HEK293 (cell line): ENCODE measurements around the gene PAQR7.

Source experiments
- CTCF ChIA-PET: fragments of 350-600 bp; formaldehyde crosslinking; extraction: SDS; loops from one replicate; lab custom pipeline; 2021; ENCODE audit warnings: antibody characterized with exemption; lab: Yijun Ruan, JAX
- POLR2A ChIA-PET: fragments of 300-600 bp; formaldehyde crosslinking; extraction: SDS; loops from one replicate; lab custom pipeline; 2020; ENCODE audit warnings: antibody characterized with exemption, inconsistent platforms; lab: Yijun Ruan, JAX
- H3K27ac ChIP-seq: fragments of 200-500 bp; sonication (Bioruptor generic); 2 replicates; pipeline ENCODE4 v1.5.1; 2014; ENCODE audit warnings: low read depth, low read length, control low read depth, inconsistent platforms; ENCODE audit errors: extremely low read depth
- H3K36me3 ChIP-seq, 2 experiments: fragments of 200-500 bp in 1 of 2; sonication (Bioruptor generic) in 1 of 2; 1 replicate in 1 of 2; 2 replicates in 1 of 2; pipeline ENCODE4 v1.5.1; 2014 to 2017; ENCODE audit warnings: inconsistent platforms in 2 of 2, low read length in 2 of 2; ENCODE audit not compliant: control insufficient read depth in 2 of 2, insufficient read depth in 1 of 2
- H3K4me1 ChIP-seq: fragments of 200-500 bp; sonication (Bioruptor generic); 2 replicates; pipeline ENCODE4 v1.5.1; 2014; ENCODE audit warnings: mild to moderate bottlenecking, low read length, inconsistent platforms; ENCODE audit not compliant: control insufficient read depth, insufficient read depth
- H3K4me3 ChIP-seq: 2 replicates; pipeline ENCODE4 v1.5.1; 2011; ENCODE audit warnings: low read depth, mild to moderate bottlenecking, control low read depth, low read length, moderate library complexity
- H3K9me3 ChIP-seq: fragments of 200-500 bp; sonication (Bioruptor generic); 2 replicates; pipeline ENCODE4 v1.5.1; 2014; ENCODE audit warnings: low read depth, low read length, inconsistent platforms; ENCODE audit not compliant: control insufficient read depth, insufficient read depth
- REPIN1 ChIP-seq: fragments of 450-650 bp; formaldehyde crosslinking; IDR thresholded peaks from 2 replicates; pipeline ENCODE4 v1.5.1; 2017; ENCODE audit warnings: missing biosample characterization, missing genetic modification characterization, low read depth
- SCRT1 ChIP-seq: fragments of 450-650 bp; formaldehyde crosslinking; IDR thresholded peaks from 2 replicates; pipeline ENCODE4 v1.5.1; 2016; ENCODE audit warnings: missing biosample characterization, missing genetic modification characterization, borderline replicate concordance
- SP3 ChIP-seq: fragments of 450-650 bp; formaldehyde crosslinking; IDR thresholded peaks from 2 replicates; pipeline ENCODE4 v1.5.1; 2016; ENCODE audit warnings: missing biosample characterization, missing genetic modification characterization
- TRIM28 ChIP-seq: IDR thresholded peaks from 2 replicates; pipeline ENCODE4 v1.6.1; 2011; ENCODE audit warnings: low read length, control low read depth, borderline replicate concordance
- YY1 ChIP-seq: fragments of 450-650 bp; formaldehyde crosslinking; IDR thresholded peaks from 2 replicates; pipeline ENCODE4 v1.5.1; 2018; ENCODE audit warnings: missing biosample characterization, missing genetic modification characterization
- ZBTB8A ChIP-seq: fragments of 450-650 bp; formaldehyde crosslinking; IDR thresholded peaks from 2 replicates; pipeline ENCODE4 v1.5.1; 2016; ENCODE audit warnings: missing biosample characterization, missing genetic modification characterization
- ZFP37 ChIP-seq: fragments of 450-650 bp; formaldehyde crosslinking; IDR thresholded peaks from 2 replicates; pipeline ENCODE4 v1.5.1; 2016; ENCODE audit warnings: missing biosample characterization, missing genetic modification characterization
- ZNF175 ChIP-seq: fragments of 450-650 bp; formaldehyde crosslinking; IDR thresholded peaks from 2 replicates; pipeline ENCODE4 v1.5.1; 2016; ENCODE audit warnings: missing biosample characterization, missing genetic modification characterization
- ZNF548 ChIP-seq: fragments of 450-650 bp; formaldehyde crosslinking; IDR thresholded peaks from 2 replicates; pipeline ENCODE4 v1.5.1; 2016; ENCODE audit warnings: missing biosample characterization, missing genetic modification characterization
- ZNF596 ChIP-seq: fragments of 450-650 bp; IDR thresholded peaks from 2 replicates; pipeline ENCODE4 v1.5.0; 2018; ENCODE audit warnings: missing biosample characterization, mild to moderate bottlenecking, missing genetic modification characterization, moderate library complexity
- ZNF626 ChIP-seq: fragments of 450-650 bp; sonication (Bioruptor Pico); formaldehyde crosslinking; IDR thresholded peaks from 2 replicates; pipeline ENCODE4 v1.5.1; 2018; ENCODE audit warnings: missing biosample characterization, missing genetic modification characterization, inconsistent platforms
- ZNF785 ChIP-seq: fragments of 450-650 bp; formaldehyde crosslinking; IDR thresholded peaks from 2 replicates; pipeline ENCODE4 v1.5.1; 2016; ENCODE audit warnings: missing biosample characterization, missing genetic modification characterization
- TF ChIP-seq, protein P1 (sequence below): fragments of 450-650 bp; formaldehyde crosslinking; IDR thresholded peaks from 2 replicates; pipeline ENCODE4 v1.5.1; 2016; ENCODE audit warnings: missing biosample characterization, missing genetic modification characterization, low read depth
- TF ChIP-seq, protein P2 (sequence below): fragments of 450-650 bp; formaldehyde crosslinking; IDR thresholded peaks from 2 replicates; pipeline ENCODE4 v1.5.0; 2017; ENCODE audit warnings: missing biosample characterization, missing genetic modification characterization, borderline replicate concordance
- TF ChIP-seq, protein P3 (sequence below): fragments of 450-650 bp; formaldehyde crosslinking; IDR thresholded peaks from 2 replicates; pipeline ENCODE4 v1.5.1; 2016; ENCODE audit warnings: missing biosample characterization, missing genetic modification characterization, borderline replicate concordance
- TF ChIP-seq, protein P4 (sequence below): IDR thresholded peaks from 2 replicates; pipeline ENCODE4 v1.6.1; 2011; ENCODE audit warnings: mild to moderate bottlenecking, low read depth, low read length, borderline replicate concordance
- TF ChIP-seq, protein P5 (sequence below): fragments of 450-650 bp; formaldehyde crosslinking; IDR thresholded peaks from 2 replicates; pipeline ENCODE4 v1.5.1; 2016; ENCODE audit warnings: missing biosample characterization, missing genetic modification characterization
- TF ChIP-seq, protein P6 (sequence below): fragments of 450-650 bp; formaldehyde crosslinking; IDR thresholded peaks from 2 replicates; pipeline ENCODE4 v1.5.1; 2016; ENCODE audit warnings: missing biosample characterization, missing genetic modification characterization
- TF ChIP-seq, protein P7 (sequence below): fragments of 450-650 bp; formaldehyde crosslinking; IDR thresholded peaks from 2 replicates; pipeline ENCODE4 v1.5.1; 2016; ENCODE audit warnings: missing biosample characterization, missing genetic modification characterization

The PAQR7 gene

DNA sequence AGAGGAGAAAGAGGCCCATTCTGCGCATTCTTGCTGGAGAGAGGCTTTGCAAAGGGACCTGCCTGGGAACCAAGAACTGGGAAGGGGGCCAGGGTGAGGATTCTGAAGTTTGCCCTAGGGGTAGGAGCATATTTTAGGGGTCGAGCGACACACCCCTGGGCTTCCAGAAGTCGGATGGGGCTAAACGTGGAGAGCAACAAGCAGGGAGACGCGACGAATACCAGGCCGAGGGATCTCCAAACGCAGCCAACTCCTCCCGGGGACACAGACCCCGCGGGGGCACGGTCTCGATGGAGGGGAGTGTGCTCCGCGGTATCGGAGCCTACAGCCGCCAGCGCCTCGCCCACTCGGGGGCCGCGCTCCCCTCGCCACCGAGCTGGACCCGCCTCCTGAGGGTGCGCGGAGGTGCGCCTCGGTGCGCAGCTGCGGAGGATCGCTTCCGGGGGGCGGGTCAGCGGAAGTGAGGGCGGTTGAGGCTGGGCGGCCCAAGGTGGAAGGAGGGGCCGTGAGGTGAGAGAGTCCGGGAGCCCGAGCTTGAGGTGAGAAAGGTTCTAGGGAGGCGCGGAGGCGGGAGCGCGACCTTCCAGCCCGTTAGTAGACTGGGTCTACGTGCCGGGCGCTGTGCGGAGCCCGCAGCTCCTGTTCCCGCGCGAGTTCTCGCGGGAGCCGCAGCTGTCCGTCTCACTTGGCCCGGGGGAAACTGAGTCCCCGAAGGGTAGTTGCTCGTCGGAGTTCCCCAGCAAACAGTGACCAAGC, 55.8 kb downstream of the PAQR7 start, which contains the start of gene MTFR1L:
Gene MTFR1L, plus strand, starts transcription at position 464 of the 756 bp plus-strand sequence. CDS start 3,151 bp downstream, outside the sequence.
- POLR2A ChIA-PET = interaction anchor here (0.6 to 2.9 kb wide), 11 partner anchors 9 to 572 kb away, joined by 3 to 7 read pairs (median 4); partner anchors contain the start of genes PAFAH2, PAQR7 and RSRP1
- no peaks in the 10 kb centered on the region for H3K9me3 ChIP-seq
- peak within 1 kb of the TSS; percentile 82 for H3K4me3 ChIP-seq
- H3K36me3 ChIP-seq = peaks cover 0 to 46% of the 10 kb centered on the region in 2 experiments; a peak in 1 of 3 replicates
- CTCF ChIA-PET = interaction anchor here (0.5 to 1.5 kb wide), 3 partner anchors 22 to 177 kb away, joined by 4 to 5 read pairs (median 4); no protein-coding TSS in a partner anchor
- peaks cover 6% of the 10 kb centered on the region; the same call in 1 of the 2 replicates for H3K4me1 ChIP-seq
- H3K27ac ChIP-seq = peak within 1 kb of the TSS; percentile 60
- TF ChIP-seq REPIN1 (tag by site-specific recombination) = no peak
- no peak for TF ChIP-seq ZNF175
- TF ChIP-seq, protein P1, sequence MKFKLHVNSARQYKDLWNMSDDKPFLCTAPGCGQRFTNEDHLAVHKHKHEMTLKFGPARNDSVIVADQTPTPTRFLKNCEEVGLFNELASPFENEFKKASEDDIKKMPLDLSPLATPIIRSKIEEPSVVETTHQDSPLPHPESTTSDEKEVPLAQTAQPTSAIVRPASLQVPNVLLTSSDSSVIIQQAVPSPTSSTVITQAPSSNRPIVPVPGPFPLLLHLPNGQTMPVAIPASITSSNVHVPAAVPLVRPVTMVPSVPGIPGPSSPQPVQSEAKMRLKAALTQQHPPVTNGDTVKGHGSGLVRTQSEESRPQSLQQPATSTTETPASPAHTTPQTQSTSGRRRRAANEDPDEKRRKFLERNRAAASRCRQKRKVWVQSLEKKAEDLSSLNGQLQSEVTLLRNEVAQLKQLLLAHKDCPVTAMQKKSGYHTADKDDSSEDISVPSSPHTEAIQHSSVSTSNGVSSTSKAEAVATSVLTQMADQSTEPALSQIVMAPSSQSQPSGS (tag by site-specific recombination) = no peak
- TF ChIP-seq YY1 (tag by site-specific recombination) = no peak; the same call in 1 of the 2 replicates
- TF ChIP-seq ZNF548 (tag by site-specific recombination) = no peak; the same call in 1 of the 2 replicates
- TF ChIP-seq, protein P2, sequence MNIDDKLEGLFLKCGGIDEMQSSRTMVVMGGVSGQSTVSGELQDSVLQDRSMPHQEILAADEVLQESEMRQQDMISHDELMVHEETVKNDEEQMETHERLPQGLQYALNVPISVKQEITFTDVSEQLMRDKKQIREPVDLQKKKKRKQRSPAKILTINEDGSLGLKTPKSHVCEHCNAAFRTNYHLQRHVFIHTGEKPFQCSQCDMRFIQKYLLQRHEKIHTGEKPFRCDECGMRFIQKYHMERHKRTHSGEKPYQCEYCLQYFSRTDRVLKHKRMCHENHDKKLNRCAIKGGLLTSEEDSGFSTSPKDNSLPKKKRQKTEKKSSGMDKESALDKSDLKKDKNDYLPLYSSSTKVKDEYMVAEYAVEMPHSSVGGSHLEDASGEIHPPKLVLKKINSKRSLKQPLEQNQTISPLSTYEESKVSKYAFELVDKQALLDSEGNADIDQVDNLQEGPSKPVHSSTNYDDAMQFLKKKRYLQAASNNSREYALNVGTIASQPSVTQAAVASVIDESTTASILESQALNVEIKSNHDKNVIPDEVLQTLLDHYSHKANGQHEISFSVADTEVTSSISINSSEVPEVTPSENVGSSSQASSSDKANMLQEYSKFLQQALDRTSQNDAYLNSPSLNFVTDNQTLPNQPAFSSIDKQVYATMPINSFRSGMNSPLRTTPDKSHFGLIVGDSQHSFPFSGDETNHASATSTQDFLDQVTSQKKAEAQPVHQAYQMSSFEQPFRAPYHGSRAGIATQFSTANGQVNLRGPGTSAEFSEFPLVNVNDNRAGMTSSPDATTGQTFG (tag by site-specific recombination) = 0 out of 2 replicates have a peak, but pooled peaks have one; percentile 3
- TF ChIP-seq ZNF596 (tag by site-specific recombination) = 0 out of 2 replicates have a peak, but pooled peaks have one; percentile 3
- TF ChIP-seq ZNF626 (tag by site-specific recombination) = no peak
- TF ChIP-seq, protein P3, sequence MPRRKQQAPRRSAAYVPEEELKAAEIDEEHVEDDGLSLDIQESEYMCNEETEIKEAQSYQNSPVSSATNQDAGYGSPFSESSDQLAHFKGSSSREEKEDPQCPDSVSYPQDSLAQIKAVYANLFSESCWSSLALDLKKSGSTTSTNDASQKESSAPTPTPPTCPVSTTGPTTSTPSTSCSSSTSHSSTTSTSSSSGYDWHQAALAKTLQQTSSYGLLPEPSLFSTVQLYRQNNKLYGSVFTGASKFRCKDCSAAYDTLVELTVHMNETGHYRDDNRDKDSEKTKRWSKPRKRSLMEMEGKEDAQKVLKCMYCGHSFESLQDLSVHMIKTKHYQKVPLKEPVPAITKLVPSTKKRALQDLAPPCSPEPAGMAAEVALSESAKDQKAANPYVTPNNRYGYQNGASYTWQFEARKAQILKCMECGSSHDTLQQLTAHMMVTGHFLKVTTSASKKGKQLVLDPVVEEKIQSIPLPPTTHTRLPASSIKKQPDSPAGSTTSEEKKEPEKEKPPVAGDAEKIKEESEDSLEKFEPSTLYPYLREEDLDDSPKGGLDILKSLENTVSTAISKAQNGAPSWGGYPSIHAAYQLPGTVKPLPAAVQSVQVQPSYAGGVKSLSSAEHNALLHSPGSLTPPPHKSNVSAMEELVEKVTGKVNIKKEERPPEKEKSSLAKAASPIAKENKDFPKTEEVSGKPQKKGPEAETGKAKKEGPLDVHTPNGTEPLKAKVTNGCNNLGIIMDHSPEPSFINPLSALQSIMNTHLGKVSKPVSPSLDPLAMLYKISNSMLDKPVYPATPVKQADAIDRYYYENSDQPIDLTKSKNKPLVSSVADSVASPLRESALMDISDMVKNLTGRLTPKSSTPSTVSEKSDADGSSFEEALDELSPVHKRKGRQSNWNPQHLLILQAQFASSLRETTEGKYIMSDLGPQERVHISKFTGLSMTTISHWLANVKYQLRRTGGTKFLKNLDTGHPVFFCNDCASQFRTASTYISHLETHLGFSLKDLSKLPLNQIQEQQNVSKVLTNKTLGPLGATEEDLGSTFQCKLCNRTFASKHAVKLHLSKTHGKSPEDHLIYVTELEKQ (tag by site-specific recombination) = no peak
- peak; percentile 96 for TF ChIP-seq SP3 (tag by site-specific recombination)
- TF ChIP-seq ZBTB8A (tag by site-specific recombination) = peak; percentile 67
- TF ChIP-seq ZFP37 = no peak; the same call in 1 of the 2 replicates
- TF ChIP-seq, protein P4, sequence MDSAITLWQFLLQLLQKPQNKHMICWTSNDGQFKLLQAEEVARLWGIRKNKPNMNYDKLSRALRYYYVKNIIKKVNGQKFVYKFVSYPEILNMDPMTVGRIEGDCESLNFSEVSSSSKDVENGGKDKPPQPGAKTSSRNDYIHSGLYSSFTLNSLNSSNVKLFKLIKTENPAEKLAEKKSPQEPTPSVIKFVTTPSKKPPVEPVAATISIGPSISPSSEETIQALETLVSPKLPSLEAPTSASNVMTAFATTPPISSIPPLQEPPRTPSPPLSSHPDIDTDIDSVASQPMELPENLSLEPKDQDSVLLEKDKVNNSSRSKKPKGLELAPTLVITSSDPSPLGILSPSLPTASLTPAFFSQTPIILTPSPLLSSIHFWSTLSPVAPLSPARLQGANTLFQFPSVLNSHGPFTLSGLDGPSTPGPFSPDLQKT = no peak; the same call in 1 of the 2 replicates
- TF ChIP-seq ZNF785 (tag by site-specific recombination) = no peak
- TF ChIP-seq TRIM28 = no peak
- TF ChIP-seq, protein P5, sequence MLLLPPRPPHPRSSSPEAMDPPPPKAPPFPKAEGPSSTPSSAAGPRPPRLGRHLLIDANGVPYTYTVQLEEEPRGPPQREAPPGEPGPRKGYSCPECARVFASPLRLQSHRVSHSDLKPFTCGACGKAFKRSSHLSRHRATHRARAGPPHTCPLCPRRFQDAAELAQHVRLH (tag by site-specific recombination) = peak; percentile 85
- TF ChIP-seq, protein P6, sequence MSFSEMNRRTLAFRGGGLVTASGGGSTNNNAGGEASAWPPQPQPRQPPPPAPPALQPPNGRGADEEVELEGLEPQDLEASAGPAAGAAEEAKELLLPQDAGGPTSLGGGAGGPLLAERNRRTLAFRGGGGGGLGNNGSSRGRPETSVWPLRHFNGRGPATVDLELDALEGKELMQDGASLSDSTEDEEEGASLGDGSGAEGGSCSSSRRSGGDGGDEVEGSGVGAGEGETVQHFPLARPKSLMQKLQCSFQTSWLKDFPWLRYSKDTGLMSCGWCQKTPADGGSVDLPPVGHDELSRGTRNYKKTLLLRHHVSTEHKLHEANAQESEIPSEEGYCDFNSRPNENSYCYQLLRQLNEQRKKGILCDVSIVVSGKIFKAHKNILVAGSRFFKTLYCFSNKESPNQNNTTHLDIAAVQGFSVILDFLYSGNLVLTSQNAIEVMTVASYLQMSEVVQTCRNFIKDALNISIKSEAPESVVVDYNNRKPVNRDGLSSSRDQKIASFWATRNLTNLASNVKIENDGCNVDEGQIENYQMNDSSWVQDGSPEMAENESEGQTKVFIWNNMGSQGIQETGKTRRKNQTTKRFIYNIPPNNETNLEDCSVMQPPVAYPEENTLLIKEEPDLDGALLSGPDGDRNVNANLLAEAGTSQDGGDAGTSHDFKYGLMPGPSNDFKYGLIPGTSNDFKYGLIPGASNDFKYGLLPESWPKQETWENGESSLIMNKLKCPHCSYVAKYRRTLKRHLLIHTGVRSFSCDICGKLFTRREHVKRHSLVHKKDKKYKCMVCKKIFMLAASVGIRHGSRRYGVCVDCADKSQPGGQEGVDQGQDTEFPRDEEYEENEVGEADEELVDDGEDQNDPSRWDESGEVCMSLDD = peak; percentile 83; the same call in 1 of the 2 replicates
- 0 out of 2 replicates have a peak, but pooled peaks have one; percentile 17 for TF ChIP-seq SCRT1
- TF ChIP-seq, protein P7, sequence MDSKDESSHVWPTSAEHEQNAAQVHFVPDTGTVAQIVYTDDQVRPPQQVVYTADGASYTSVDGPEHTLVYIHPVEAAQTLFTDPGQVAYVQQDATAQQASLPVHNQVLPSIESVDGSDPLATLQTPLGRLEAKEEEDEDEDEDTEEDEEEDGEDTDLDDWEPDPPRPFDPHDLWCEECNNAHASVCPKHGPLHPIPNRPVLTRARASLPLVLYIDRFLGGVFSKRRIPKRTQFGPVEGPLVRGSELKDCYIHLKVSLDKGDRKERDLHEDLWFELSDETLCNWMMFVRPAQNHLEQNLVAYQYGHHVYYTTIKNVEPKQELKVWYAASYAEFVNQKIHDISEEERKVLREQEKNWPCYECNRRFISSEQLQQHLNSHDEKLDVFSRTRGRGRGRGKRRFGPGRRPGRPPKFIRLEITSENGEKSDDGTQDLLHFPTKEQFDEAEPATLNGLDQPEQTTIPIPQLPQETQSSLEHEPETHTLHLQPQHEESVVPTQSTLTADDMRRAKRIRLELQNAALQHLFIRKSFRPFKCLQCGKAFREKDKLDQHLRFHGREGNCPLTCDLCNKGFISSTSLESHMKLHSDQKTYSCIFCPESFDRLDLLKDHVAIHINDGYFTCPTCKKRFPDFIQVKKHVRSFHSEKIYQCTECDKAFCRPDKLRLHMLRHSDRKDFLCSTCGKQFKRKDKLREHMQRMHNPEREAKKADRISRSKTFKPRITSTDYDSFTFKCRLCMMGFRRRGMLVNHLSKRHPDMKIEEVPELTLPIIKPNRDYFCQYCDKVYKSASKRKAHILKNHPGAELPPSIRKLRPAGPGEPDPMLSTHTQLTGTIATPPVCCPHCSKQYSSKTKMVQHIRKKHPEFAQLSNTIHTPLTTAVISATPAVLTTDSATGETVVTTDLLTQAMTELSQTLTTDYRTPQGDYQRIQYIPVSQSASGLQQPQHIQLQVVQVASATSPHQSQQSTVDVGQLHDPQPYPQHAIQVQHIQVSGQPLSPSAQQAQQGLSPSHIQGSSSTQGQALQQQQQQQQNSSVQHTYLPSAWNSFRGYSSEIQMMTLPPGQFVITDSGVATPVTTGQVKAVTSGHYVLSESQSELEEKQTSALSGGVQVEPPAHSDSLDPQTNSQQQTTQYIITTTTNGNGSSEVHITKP (tag by site-specific recombination) = peak; percentile 87
